NCI-H510A (cell line): ENCODE measurements around the gene ADAMTS14.
A peak's percentile ranks its signal among the peaks of the same experiment; 100 is the strongest.

Experiments
- DNase-seq: peaks from one replicate; lab custom pipeline; 2025; lab: John Stamatoyannopoulos, UW

The ADAMTS14 gene

DNA sequence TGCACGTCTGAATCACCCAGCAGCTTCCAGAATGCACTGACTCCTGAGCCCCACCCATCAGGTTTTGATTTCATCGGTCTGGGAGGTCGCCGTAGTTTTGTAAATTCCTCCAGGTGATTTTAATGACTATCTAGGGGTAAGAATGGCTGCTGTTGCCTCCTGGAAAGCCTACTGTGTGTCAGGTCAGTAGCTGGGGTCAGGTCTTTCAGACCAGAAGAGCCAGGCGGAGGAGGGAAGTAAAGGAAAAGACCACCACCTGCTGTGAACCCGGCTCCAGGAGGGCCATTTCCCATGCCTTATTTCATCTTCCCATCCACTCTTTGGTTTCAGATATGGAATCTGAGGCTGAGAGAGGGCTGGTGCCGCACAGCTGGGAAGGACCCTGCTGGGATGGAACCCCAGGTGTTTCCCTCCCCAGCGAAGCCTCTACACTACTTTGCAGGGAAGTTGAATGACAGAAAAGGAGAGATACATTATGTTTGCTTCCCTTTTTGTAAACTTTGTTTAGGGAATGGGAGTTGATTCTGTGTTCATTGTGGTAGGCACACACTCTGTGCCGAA lies 19.8 kb downstream of the ADAMTS14 start:
- no peak for DNase-seq

DNA sequence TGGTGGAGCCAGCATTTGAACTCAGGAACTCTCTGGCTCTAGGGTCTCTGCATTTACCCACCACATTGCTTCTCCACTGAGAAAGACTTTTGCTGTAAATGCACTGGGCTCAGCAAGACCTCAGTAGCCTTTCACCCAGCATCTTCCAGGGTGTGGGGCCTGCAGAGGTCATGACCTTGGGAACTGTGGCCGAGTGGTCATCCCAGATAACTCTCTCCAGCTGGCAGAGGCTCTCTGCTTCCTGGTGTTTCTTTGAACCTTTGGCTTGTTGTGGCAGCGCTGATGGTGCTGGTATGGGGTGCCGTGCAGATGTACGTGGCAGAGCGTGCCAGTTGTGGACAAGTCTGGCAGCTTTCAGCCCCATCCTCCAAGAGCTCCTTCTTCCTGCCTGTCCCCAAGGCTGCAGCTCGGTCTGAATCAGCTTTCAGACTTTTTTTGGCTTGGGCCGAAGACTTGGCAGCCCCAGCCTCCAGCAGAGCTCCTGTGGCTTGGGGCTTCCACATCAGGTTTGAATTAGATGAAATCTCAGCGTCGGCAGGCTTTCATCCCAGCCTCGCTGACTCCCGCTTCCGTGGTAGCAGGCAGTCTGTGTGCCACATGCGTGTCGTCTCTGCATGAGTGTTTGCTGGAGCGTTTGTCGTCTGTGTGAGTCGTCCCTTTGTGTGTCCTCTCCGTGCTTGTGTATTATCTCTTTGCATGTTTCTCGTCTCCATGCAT lies 21.5 kb downstream of the ADAMTS14 start:
- no peak for DNase-seq

DNA sequence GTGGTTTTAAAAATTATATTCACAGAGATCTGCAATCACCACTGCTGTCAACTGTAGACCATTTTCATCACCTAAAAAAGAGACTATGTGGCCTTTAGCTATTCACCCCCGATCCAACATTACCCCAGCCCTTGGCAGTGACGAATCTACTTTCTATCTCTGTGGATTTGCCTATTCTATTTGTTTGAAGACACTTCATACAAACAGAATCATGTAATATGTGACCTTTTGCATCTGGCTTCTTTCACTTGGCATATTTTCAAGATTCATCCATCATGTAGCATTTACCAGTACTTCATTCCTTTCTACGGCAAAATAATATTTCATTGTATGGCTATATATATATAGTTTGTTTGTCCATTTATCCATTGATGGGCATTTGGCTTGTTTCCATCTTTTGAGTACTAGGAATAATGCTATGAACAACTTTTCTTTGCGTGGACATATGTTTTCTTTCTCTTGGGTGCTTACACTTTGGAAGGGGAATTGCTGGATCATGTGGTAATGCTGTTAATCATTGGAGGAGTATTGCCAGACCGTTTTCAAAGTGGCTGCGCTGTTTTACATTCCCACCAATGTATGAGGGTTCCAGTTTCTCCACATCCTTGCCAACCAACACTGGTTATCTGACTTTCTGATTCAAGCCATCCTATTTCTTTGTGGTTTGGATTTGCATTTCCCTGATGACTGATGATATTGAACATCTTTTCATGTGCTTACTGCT lies 22.3 kb downstream of the ADAMTS14 start:
- no peak for DNase-seq

DNA sequence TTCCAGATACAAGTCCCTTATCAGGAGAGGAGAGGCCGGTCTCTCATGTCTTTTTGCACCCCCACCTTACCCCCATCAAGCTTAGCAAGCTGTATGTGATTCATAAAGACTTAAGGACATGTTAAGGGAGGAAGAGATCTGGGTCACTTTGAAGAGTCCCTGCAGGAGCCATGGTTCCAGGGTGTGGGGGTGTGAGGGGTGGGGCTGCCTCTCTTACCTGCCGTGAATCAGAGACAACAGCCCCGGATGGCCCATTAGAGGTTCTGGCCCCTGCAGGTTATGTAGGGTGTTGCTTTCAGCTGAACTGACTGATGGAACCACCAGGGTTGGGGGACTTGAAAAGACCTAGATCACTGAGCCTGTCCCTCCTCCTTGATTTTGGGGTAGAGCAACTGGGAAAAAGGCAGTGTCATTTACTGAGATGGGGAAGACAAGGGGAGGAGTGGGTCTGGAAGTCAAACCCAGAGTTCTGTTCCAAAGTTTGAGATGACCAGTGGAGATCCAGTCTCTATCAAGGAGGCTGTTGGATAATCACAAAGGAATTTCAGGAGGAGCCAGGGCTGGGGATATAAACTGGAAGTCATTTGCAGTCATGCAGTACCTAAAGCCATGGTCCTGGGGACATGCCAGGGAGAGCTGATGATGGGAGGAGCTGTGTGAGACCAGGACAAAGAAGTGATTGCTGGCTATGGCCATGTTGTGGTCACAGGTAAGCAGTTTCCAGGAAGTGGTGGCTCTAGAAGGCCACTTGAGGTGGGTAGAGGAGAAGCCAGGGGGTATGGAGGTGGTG lies 23.1 kb downstream of the ADAMTS14 start:
- no peak for DNase-seq

DNA sequence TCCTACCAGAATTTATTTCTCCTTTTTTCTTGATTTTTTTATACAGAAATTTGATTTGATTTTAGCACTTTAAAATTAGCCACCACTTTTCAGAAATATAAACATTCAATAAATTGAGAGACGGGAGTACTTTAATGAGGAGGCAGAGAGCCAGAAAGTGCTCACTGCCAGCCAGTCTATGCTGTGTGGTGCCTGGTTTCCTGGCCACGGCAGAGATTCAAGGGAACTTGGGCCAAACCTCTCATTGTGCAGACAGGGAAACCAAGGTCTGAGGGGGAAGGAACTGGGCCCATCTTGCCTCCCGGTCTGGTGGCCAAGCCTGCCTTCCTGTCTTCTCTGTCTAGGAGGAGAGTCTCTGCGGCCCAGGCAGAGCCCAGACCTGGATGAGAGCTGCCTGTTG lies 25.9 kb downstream of the ADAMTS14 start:
- DNase-seq, result no peak

DNA sequence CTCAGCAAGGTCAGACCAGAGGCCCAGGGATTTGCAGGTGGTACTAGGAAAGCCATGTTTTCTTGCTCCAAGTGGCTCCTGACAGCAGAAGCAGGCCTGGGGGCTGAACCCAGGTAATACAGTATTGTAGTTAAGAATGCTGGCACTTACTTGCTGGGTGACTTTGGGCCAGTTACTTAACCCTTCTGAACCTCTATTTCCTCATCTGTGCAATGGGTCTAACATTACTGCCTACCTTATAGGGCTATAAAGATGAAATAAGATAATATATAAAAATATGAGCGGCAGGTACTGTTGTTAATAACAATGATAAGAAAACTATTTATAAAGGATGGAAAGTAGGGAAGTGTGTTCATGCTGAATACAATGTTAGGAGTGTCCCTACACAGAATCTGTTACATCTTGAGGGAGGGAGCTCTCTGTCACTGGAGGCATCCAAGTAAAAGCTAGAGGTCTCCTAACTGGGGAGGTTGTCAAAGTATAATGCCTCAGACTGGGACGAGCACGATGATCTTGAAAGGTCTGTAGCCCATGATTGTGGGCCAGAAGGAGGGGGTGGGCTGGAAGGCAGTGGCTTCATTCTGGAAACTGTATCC lies 26.9 kb downstream of the ADAMTS14 start:
- no peak for DNase-seq

DNA sequence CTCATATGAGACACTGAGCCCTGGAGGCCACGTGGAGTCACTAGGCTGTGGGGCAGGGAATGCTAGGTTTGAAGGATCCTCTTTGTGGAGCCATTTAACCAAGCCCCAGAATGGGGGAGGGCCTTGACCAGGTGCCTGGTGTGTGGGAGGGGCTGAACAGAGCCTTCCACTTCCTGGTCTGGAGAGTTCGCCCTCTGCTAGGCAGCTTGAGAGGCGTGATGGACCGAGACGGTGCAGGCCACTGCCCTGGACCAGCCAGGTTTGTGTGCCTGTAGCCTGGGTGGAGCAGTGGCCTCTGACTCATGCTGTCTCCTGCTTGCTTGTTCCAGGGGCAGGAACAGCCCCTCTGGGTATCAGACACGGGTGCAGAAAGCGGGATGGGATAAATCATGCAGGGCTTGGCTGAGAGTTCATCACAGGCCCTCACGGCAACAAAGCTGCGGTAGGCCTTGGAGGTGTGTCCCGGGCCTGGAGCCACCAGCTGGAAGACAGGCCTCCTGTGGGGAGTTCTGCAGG lies 27.4 kb downstream of the ADAMTS14 start:
- peak; percentile 77 for DNase-seq

DNA sequence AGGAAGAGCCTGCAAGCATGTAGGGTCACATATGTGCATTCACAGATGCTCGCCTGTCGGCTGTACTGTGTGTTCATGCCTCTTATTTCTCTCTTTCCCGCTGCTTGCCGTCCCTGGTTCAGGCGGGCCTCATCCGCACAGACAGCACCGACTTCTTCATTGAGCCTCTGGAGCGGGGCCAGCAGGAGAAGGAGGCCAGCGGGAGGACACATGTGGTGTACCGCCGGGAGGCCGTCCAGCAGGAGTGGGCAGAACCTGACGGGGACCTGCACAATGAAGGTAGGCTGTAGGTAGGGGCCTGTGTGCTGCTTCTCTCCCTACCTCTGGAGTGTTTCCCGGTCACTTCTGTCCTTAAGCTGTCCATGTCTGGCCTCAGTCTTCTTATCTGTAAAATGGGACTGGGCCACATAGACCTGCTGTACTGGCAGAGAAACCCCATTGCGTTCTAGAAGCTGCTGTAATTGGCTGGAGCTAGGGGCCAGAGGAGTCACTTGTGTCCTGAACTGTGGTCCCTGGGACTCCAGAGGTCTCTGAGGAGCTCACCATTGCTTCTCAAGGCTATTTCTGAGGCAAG lies 30.0 kb downstream of the ADAMTS14 start:
- no peak for DNase-seq

DNA sequence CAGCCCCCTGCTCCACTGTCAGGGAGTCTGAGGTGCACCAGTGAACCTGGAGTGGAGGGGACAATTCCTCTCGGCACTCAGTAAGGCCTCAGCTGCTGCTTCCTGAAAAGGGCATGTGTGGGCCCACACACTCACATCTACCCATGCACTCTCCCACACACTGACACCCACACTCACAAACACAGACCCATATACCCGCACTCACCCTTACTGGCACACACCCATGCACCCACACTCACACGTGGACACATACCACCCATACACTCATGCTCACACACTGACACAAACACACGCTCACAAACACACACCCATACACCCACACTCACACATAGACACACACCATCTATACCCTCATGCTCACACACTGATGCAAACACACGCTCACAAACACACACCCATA lies 31.9 kb downstream of the ADAMTS14 start:
- no peak for DNase-seq

DNA sequence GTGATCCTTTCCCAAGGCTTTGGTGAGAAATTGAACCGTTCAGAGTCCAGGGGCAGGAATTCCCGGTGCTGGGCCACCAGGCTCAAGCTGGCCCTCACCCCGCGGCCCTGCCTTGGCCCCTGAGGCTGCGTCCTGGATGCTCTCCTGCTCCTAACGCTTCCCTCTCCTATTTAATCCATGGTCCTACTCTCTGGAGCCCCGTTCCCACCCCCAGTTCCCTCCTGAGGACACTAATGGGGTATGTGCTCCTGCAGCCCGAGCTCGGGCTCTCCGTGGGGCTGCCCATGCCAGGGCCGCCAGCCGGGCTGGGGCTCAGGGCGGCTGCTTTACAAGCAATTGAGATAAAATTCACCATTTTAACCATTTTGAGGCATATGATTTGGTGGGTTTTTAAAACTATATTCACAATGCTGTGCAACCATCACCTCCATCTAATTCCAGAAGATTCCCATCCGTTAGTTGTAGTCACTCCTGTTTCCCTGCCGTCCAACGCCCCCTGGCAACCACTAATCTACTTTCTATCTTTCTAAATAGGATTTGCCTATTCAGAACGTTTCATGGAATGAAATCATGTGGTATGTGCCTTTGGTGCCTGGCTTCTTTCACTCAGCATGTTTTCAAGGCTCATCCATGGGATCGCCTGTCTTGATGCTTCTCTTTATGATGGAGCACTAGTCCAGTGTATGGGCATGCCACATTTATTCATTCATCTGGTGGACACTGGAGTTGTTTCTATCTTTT lies 33.0 kb downstream of the ADAMTS14 start:
- DNase-seq, result no peak

DNA sequence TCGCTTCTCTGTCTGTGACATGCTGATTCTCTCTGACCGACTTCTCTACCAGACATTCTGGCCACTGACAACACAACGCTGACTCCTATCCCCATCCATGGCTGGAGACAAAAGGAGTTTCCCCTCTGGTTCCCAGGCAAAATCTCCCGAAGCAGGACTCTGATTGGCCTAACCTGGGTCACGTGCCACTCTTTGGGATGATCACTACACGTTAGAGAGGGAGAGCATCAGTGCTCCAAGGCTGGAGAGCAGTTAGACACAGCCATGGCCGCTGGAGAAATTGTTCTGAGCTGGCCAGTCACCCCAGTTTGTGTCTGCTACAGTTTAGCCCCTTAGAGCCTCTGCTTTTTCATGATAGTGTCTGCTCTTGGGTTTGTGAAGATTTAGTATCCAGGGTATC lies 38.9 kb downstream of the ADAMTS14 start:
- no peak for DNase-seq

DNA sequence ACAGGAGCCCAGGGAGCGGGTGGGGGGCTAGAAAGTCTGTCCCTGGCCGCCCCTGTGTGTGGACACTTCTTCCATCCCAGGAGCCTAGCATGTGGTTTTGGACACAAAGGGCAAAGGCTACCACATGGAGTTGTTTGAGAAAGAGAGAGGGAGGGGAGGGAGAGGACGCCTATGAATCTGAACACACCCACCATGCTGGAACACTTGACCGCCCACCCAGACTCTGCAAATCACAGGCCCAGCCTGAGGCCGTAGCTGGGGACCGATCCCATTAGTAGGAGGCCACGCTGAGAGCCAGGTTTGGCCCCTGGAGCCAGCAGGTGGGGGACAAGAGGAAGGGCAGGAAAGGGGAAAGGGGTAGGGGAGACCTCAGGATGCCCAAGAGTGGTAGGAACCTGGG lies 39.6 kb downstream of the ADAMTS14 start:
- no peak for DNase-seq

DNA sequence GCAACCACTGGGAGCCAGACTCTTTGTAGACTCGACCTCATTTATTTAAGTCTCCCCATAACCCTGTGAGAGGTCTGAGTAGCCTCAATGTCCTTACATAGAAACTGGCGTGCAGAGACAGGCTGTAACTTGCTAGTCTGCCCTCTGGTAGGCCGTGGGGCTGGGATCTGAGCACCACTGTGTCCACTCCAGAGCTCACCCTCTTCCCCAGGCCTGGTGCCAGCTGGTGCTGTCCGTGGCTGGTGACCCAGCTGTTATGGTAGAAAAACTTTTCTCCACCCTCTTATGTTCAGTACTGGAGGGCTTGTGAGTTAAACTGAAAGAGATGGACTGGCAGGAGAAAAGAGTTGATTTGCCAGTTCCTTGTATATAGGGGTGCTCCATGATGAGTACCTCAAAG lies 41.9 kb downstream of the ADAMTS14 start:
- DNase-seq, result no peak

DNA sequence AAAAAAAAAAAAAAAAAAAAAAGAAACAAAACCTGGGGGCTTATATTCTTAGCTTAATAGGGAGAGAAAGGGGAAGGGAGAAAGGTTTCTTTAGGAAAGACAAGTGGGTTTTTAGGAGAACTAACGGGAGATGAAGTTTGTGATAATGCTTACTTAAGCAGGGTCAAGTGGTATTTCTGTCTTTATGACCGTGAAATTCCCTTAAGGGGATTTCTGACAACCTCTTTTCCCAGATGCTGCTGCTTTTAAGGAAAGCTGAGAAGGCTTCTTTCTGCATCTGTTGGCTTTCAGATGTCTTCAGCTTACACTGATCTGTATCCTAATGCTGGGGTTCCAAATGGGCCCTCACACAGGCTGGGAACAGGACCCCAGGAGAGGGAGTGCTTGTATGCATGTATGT lies 42.6 kb downstream of the ADAMTS14 start:
- no peak for DNase-seq

DNA sequence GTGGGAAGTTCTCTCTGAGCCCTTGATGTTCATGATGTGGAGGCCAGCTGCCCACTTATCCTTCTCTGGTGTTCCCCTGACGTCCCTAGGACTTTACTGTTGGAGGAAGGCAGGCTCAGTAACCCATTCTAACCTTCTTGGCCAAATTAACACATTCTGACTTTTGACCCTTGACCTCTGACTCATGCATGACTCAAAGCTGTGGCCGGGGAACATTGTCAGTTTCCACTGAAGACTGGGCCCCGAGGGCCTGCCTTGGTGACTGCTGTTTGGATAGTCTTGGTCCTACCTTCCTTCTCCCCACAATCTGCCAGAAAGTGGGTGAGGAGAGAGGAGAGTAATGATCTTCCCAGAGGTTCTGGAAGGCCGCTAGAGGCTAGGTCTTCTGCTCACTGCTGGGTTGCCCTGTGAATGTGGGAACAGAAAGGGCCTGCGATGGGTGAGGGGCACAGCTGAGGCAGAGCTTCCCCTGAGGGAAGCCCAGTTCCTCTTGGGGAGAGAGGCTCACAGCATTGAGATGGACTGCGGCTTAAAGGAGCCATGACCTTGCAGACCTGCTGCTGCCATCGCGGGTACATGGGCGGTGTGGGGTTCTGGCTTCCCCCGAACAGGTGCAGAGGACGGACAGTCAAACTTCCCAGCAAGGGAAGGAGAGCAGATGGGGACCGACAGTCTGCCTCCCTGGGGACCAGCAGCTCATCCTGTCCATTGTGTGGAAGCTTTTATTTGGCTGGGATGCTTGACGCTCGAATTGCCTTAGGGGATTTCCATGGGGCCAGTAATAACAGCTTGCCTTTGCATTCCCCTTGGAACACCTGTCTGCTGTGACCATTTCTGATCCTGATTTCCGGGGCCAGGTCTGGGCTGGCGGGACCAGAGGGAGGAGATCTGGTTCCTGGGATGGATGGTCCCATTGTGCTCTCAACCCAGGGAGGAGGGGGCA lies 43.8 kb downstream of the ADAMTS14 start:
- no peak for DNase-seq

DNA sequence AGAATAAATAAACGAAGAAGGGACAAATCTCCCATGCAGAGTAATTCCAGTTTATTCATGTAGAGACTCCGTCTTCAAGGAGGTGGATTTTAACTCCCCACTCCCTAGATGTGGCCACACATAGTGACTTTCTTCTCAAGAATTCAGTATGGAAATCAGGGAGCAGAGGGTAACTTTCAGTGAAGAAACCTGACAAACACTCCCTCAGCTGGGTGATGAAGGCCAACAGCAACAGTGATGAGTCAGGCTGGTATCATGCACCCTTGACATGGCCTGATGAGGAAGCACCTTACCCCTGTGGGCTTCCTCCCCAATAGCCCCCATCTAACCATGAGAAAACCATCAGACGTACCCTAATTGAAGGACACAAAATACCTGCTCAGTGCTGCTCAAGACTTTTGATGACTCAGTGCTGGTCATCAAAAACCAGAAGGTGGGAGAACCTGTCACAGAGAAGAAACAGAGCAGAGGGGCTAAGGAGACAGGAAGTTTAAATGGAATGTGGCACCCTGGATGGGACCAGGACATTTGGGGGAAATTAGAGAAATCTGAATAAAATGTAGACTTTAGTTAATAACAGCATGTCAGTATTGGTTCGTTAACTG lies 50.6 kb downstream of the ADAMTS14 start:
- DNase-seq, result no peak

DNA sequence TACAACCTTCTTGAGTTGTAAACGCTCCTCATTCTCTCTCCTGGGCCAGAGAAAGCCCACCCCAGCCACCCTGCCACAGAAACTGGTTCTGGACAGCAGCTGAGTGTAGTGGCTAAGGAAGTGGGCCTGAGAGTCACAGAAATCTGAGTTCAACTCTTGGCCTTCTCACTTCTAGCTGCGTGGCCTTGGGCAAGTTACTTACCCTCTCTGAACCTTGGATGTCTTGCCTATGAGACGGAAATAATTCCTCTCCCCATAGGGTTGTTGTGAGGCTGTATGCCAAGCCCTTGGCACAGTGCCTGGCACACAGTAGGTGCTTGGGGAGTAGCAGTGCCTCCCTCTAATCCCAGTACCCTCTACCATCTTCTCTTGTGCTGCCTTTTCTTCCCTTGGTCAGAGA lies 51.5 kb downstream of the ADAMTS14 start:
- no peak for DNase-seq

DNA sequence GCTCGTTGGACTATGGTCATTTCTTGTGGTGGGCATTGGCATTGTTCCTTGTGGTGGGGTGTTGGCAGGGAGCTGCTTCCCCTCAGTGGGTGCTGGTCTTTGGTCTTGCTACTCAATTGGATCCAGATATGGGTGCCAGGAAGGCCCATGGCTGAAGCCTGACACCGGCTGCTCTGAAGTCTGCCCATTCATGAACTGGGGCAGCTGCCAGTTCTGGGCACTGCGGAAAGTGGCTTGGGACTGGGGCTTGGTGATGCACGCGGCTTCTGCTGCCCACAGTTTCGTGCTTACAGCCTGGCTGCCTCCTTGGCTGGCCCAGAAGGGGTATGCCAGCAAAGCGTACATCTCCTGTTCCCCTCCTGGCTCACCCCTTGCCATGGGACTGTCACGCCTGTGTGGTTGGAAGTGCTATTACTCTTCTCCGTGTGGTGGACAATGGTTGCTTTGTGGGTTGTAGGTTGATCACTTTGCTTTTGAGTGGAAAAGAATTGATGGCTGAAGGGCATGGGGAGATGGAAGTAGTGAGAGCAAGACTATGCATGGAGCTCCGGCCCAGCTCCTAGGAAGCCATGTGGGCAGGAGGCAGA lies 54.7 kb downstream of the ADAMTS14 start:
- DNase-seq, result no peak

DNA sequence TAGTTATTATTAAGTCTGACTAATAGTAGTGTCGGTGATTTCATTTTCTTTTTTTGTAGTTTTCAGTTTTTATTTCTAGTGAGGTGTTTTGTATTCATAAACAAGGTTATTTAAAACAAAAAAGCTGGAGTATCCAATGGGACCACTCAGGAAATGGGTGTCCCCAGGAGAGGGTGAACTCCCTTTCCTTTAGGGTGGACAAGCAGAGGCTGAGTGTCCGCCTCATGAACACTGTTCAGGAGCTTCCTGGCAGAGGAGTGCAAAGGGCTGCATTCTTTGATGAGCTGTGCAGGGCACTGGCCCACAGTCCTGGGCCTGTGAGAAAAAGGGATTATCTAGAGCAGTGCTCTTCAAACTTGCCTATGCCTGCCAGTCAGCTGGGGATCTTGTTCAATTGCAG lies 56.0 kb downstream of the ADAMTS14 start:
- DNase-seq, result no peak
